HG03439 (cell line): ENCODE data around the gene MAGEA12.
"Not testable (repeated sequence)": the region's sequence is repeated elsewhere in the genome, so short reads cannot be mapped to it uniquely, and the experiment has no call there.

ENCODE experiments used
- ATAC-seq: cut with Tn5 transposase; IDR thresholded peaks from one replicate; pipeline ENCODE4 v1.9.1; 2021; ENCODE audit warnings: mild to moderate bottlenecking, moderate library complexity; ENCODE audit not compliant: unreplicated experiment

The MAGEA12 gene

GRCh38 chrX:152733261-152733975 is at the start of gene MAGEA12, which contains the start of gene CSAG1:
Gene MAGEA12 (plus strand): TSS chrX:152733757. CDS start chrX:152736162, 2,405 bp downstream.
Gene CSAG1 (minus strand): TSS chrX:152733721. CDS start chrX:152732460, 1,261 bp downstream.
- no peak for ATAC-seq

DNA sequence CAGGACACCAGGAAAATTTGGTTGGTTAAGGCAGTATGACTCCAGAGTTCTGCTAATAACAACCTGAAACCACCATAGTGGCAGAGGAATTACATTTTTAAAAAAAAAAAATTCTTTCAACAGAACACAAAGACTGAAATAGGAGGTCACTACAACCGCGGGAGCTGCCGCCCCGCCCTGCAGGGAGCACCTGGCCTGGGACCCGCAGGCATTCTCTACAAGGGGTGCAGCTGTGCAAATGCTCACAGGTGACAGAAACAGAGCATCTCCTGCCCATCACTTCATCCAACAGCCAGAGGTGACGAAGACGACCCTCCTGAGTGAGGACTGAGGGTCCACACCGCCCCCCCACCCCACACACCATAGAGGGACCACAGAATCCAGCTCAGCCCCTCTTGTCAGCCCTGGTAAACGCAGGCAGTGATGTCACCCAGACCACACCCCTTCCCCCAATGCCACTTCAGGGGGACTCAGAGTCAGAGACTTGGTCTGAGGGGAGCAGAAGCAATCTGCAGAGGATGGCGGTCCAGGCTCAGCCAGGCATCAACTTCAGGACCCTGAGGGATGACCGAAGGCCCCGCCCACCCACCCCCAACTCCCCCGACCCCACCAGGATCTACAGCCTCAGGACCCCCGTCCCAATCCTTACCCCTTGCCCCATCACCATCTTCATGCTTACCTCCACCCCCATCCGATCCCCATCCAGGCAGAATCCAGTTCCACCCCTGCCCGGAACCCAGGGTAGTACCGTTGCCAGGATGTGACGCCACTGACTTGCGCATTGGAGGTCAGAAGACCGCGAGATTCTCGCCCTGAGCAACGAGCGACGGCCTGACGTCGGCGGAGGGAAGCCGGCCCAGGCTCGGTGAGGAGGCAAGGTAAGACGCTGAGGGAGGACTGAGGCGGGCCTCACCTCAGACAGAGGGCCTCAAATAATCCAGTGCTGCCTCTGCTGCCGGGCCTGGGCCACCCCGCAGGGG is 35.3 kb upstream of the MAGEA12 start, which contains the start of gene MAGEA3:
MAGEA3 (plus strand) TSS at position 843 of the 980 bp plus-strand sequence. CDS start 2,039 bp downstream, outside the sequence.
- not testable (repeated sequence) for ATAC-seq

DNA sequence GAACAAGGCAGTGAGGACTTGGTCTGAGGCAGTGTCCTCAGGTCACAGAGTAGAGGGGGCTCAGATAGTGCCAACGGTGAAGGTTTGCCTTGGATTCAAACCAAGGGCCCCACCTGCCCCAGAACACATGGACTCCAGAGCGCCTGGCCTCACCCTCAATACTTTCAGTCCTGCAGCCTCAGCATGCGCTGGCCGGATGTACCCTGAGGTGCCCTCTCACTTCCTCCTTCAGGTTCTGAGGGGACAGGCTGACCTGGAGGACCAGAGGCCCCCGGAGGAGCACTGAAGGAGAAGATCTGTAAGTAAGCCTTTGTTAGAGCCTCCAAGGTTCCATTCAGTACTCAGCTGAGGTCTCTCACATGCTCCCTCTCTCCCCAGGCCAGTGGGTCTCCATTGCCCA is 33.2 kb upstream of the MAGEA12 start:
- ATAC-seq: not testable (repeated sequence)

DNA sequence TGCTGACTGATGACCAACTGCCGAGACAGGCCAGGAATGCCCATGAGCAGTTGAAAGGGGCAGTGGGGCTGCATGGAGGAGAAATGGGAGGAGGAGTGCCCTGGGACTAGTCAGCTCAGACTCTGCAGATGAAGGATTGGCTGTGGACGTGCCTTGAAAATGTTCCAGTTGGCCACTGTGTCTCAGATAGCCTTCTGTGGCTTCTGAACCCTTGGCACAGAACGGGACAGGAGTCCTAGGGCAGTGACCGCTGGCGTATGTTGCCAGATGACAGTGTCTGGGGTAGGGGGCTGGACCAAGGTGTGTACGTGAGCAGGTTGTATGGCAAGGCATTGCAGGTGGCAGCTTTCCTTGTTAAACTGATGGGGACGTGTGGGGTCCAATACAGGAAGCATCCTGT is 27.1 kb upstream of the MAGEA12 start:
- not testable (repeated sequence) for ATAC-seq

DNA sequence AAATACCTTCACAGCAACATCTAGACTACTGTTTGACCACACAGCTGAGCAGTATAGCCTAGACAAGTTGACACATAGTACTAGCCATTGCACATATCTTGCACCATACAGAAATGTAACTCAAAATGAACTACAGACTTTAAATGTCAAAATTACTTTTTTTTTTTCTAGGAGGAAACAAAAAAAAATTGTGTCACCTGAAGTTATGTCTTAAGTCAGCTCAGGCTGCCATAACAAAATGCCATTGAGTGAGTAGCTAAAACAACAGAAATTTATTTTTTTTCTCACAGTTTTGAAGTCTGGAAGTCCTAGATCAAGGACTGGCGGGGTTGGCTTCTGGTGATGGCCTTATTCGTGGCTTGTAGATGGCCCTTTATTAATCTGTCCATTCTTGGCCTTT is 24.4 kb upstream of the MAGEA12 start, which contains the start of gene CSAG2:
CSAG2 (minus strand) TSS at position 101 of the 400 bp plus-strand sequence. CDS start 161 bp downstream, outside the sequence.
- ATAC-seq: not testable (repeated sequence)

DNA sequence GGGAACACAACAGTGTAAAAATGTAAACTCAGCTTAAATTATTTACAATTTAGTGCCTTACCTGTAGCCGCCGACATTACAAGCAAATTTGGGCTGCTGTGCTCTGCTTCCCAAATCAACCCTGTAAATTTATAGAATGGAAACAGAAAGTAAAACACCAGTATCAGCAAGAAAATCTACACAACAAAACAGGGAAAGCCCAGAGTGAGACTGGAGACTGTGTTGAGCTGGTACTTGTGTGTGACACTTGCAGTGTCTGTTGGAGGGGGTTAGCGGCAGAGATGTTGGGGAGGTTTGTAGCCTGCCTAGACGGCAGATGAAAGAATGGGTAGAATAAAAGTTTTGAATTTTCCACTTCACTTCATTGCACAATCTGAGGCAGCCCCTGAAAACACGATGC is 20.4 kb upstream of the MAGEA12 start:
- not testable (repeated sequence) for ATAC-seq

DNA sequence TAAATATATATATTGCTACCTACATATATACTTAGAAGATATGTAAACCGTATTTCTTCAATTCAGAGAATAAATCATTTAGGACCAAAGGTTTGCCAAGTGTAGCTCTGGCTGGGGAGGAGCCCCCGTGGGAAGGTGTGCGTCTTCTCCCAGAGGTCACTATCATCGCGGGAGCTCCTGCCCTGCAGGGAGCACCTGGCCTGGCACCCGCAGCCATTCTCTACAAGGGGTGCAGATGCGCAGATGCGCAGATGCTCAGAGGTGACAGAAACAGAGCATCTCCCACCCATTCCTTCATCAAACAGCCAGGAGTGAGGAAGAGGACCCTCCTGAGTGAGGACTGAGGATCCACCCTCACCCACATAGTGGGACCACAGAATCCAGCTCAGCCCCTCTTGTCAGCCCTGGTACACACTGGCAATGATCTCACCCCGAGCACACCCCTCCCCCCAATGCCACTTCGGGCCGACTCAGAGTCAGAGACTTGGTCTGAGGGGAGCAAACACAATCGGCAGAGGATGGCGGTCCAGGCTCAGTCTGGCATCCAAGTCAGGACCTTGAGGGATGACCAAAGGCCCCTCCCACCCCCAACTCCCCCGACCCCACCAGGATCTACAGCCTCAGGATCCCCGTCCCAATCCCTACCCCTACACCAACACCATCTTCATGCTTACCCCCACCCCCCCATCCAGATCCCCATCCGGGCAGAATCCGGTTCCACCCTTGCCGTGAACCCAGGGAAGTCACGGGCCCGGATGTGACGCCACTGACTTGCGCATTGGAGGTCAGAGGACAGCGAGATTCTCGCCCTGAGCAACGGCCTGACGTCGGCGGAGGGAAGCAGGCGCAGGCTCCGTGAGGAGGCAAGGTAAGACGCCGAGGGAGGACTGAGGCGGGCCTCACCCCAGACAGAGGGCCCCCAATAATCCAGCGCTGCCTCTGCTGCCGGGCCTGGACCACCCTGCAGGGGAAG is 19.5 kb upstream of the MAGEA12 start, which contains the start of gene MAGEA2B:
MAGEA2B (plus strand) TSS at position 814 of the 973 bp plus-strand sequence. CDS start 2,479 bp downstream, outside the sequence.
- ATAC-seq: not testable (repeated sequence)

DNA sequence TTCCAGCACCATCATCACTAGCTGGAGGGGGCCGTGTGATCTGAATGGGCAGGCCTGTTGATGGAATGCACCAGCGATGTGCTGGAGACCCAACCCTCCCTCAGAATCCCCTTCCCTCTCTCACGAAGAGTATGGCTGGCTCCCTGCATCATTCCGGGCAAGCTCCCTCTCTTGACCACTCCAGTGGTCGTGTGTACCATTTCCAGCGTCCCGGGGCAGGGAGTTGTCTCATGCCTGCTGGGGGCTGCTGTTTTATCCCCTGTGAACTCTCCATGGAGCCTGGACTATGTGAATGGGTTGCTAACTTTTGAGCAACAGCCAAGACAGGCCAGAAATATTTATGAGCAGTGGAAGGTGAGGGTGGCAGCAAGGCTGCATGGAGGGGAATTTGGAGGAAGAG is 8.1 kb upstream of the MAGEA12 start:
- ATAC-seq: no peak

- ATAC-seq: not testable (repeated sequence)
Measured at GRCh38 chrX:152734143-152734858, 744 bp downstream of the MAGEA12 start.

DNA sequence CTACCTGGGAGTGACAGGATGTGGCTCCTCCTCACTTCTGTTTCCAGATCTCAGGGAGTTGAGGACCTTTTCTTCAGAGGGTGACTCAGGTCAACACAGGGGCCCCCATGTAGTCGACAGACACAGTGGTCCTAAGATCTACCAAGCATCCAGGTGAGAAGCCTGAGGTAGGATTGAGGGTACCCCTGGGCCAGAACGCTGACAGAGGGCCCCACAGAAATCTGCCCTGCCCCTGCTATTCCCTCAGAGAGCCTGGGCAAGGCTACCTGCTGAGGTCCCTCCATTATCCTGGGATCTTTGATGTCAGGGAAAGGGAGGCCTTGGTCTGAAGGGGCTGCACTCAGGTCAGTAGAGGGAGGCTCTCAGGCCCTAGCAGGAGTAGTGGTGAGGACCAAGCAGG is 1.5 kb downstream of the MAGEA12 start:
- no peak for ATAC-seq

- ATAC-seq: no peak
Measured at GRCh38 chrX:152735860-152736511, 2.4 kb downstream of the MAGEA12 start.

GRCh38 chrX:152736528-152736927 is 3.0 kb downstream of the MAGEA12 start:
- ATAC-seq: not testable (repeated sequence)

- ATAC-seq: no peak
Measured at GRCh38 chrX:152738560-152738959, 5.0 kb downstream of the MAGEA12 start.

- not testable (repeated sequence) for ATAC-seq
Measured at GRCh38 chrX:152753686-152754650, 20.4 kb downstream of the MAGEA12 start, which contains the start of gene MAGEA2. Gene MAGEA2 (minus strand): TSS chrX:152753842. CDS start chrX:152751363, 2,479 bp downstream.

DNA sequence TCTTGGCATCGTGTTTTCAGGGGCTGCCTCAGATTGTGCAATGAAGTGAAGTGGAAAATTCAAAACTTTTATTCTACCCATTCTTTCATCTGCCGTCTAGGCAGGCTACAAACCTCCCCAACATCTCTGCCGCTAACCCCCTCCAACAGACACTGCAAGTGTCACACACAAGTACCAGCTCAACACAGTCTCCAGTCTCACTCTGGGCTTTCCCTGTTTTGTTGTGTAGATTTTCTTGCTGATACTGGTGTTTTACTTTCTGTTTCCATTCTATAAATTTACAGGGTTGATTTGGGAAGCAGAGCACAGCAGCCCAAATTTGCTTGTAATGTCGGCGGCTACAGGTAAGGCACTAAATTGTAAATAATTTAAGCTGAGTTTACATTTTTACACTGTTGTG is 21.3 kb downstream of the MAGEA12 start:
- not testable (repeated sequence) for ATAC-seq

DNA sequence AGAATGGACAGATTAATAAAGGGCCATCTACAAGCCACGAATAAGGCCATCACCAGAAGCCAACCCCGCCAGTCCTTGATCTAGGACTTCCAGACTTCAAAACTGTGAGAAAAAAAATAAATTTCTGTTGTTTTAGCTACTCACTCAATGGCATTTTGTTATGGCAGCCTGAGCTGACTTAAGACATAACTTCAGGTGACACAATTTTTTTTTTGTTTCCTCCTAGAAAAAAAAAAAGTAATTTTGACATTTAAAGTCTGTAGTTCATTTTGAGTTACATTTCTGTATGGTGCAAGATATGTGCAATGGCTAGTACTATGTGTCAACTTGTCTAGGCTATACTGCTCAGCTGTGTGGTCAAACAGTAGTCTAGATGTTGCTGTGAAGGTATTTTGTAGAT is 25.4 kb downstream of the MAGEA12 start, which contains the start of gene CSAG3:
CSAG3 (plus strand) TSS at position 301 of the 400 bp plus-strand sequence.
- not testable (repeated sequence) for ATAC-seq

DNA sequence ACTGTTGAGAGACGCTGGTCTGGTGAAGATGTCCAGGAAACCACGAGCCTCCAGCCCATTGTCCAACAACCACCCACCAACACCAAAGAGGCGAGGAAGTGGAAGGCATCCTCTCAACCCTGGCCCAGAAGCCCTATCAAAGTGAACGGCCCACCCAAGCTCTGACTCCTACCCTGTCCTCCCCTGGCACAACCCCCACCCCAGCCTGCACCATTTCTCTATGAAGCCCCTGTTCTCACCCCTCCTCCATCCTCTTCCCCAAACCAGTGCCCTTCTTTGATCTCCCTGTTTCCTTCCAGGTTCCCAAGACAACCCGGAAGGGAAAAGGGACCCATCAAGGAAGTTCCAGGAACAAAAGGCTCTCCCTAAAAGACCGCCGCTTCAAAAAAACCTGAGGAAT is 26.0 kb downstream of the MAGEA12 start:
- not testable (repeated sequence) for ATAC-seq
